Omental fat pad (tissue), 4 donors: Measurements from ENCODE around the gene MAEA. TPM values are rescaled to one million over a fixed set of nuclear protein-coding genes. Genes with fewer than 3 reads are reported as not detected.
"Not testable (repeated sequence)": the region's sequence is repeated elsewhere in the genome, so short reads cannot be mapped to it uniquely, and the experiment has no call there.

Source experiments
- ATAC-seq: fragments of 150-250 bp; one replicate; pipeline ENCODE4 v1.9.1; 2016; ENCODE audit warnings: mild to moderate bottlenecking, moderate library complexity; ENCODE audit not compliant: low FRiP score
- DNase-seq: peaks from one replicate; pipeline ENCODE4 v3.0.0-alpha.2; 2019; ENCODE audit warnings: low spot score
- CTCF ChIP-seq, 3 donors: fragments of 450-650 bp; IDR thresholded peaks; one replicate each; pipeline ENCODE4 v1.5.1; 2016 to 2017; ENCODE audit warnings: antibody characterized with exemption in 3 of 3, mild to moderate bottlenecking in 3 of 3, moderate library complexity in 2 of 3
- total RNA-seq, 4 donors: library from RNA; depleted of rRNA; stranded (reverse); fragments of >200 nt; gene quantifications; one replicate each; pipeline ENCODE4 v1.1.0, GENCODE V29; 2016

Gene MAEA
- total RNA-seq, 4 donors from 2014 or later: 38.8 to 71.2 (median 51.8) TPM

GRCh38 chr4:1371176-1372165 lies 81.8 kb downstream of the MAEA start:
- ATAC-seq (no peak), DNase-seq (no peak)
- TF ChIP-seq CTCF (IDR thresholded peaks at IDR 0.05): no peak

- DNase-seq, ATAC-seq: not testable (repeated sequence)
These were observed 82.9 kb downstream of the MAEA start for GRCh38 chr4:1372576-1372975.

- DNase-seq: no peak
- no peak for TF ChIP-seq CTCF (IDR thresholded peaks at IDR 0.05)
- no peak for ATAC-seq
These were observed 84.4 kb downstream of the MAEA start for GRCh38 chr4:1373892-1374705.

GRCh38 chr4:1374706-1375045 lies 85.0 kb downstream of the MAEA start:
- no peak for TF ChIP-seq CTCF (IDR thresholded peaks at IDR 0.05)
- ATAC-seq (no peak), DNase-seq (no peak)

- no peak for TF ChIP-seq CTCF (IDR thresholded peaks at IDR 0.05)
- DNase-seq (no peak), ATAC-seq (no peak)
These were observed 85.5 kb downstream of the MAEA start for GRCh38 chr4:1375051-1375721.

GRCh38 chr4:1375761-1376322 lies 86.2 kb downstream of the MAEA start:
- no peak for DNase-seq
- TF ChIP-seq CTCF (IDR thresholded peaks at IDR 0.05): no peak
- ATAC-seq: no peak

GRCh38 chr4:1376391-1376840 lies 86.7 kb downstream of the MAEA start:
- DNase-seq: no peak
- ATAC-seq: no peak
- TF ChIP-seq CTCF (IDR thresholded peaks at IDR 0.05): no peak
